Measurements from ENCODE around the gene CEP295NL. TPM values are rescaled to one million over a fixed set of nuclear protein-coding genes. Genes with fewer than 3 reads are reported as not detected.
A peak's percentile ranks its signal among the peaks of the same experiment; 100 is the strongest.

Gene CEP295NL
- total and polyA plus RNA-seq, 2 of the 13 experiments (the other 11 are each of a cell fraction or from before 2014, with no cell fraction given), result not detected

DNA sequence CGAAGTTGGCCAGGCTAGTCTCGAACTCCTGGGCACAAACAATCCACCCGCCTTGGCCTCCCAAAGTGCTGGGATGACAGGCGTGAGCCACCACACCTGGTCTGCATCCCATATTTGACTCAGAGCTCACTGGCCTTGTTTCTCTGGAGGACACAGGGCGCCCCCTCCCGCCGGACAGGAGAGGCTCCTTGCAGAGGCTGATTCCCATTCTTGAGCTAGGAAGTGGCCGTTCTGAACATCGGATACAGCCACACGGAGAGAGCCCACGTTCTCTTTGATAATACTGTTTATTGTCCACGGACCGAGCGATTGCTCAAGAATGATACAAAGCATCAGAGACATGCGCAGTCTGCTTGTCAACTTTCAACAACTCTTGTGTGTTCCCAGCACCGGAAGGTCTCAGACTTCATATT lies 50.3 kb downstream of the CEP295NL start (continued):
- TF ChIP-seq, protein P1, sequence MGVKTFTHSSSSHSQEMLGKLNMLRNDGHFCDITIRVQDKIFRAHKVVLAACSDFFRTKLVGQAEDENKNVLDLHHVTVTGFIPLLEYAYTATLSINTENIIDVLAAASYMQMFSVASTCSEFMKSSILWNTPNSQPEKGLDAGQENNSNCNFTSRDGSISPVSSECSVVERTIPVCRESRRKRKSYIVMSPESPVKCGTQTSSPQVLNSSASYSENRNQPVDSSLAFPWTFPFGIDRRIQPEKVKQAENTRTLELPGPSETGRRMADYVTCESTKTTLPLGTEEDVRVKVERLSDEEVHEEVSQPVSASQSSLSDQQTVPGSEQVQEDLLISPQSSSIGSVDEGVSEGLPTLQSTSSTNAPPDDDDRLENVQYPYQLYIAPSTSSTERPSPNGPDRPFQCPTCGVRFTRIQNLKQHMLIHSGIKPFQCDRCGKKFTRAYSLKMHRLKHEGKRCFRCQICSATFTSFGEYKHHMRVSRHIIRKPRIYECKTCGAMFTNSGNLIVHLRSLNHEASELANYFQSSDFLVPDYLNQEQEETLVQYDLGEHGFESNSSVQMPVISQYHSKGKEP (CRISPR knock-in tag; IDR thresholded peaks at IDR 0.05), result no peak
- TF ChIP-seq ZSCAN29 (CRISPR knock-in tag; conservative IDR thresholded peaks at IDR 0.05) (no peak), ZNF460 (CRISPR knock-in tag; IDR thresholded peaks at IDR 0.05; ENCODE audit: borderline replicate concordance) (peak; percentile 92), ARNTL (CRISPR knock-in tag; IDR thresholded peaks at IDR 0.05) (no peak), ZFP36 (IDR thresholded peaks at IDR 0.05; ENCODE audit: borderline replicate concordance, low read depth, low read length, partially characterized antibody) (no peak), POLR2A (IDR thresholded peaks at IDR 0.05; ENCODE audit: insufficient read depth in 1 of 2, low read depth in 2 of 2, low read length in 2 of 2) (no peak), STAG1 (CRISPR knock-in tag; IDR thresholded peaks at IDR 0.05) (peak; percentile 76)
- TF ChIP-seq, protein P2, sequence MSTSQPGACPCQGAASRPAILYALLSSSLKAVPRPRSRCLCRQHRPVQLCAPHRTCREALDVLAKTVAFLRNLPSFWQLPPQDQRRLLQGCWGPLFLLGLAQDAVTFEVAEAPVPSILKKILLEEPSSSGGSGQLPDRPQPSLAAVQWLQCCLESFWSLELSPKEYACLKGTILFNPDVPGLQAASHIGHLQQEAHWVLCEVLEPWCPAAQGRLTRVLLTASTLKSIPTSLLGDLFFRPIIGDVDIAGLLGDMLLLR (CRISPR knock-in tag; IDR thresholded peaks at IDR 0.05), result no peak
- TF ChIP-seq, protein P3, sequence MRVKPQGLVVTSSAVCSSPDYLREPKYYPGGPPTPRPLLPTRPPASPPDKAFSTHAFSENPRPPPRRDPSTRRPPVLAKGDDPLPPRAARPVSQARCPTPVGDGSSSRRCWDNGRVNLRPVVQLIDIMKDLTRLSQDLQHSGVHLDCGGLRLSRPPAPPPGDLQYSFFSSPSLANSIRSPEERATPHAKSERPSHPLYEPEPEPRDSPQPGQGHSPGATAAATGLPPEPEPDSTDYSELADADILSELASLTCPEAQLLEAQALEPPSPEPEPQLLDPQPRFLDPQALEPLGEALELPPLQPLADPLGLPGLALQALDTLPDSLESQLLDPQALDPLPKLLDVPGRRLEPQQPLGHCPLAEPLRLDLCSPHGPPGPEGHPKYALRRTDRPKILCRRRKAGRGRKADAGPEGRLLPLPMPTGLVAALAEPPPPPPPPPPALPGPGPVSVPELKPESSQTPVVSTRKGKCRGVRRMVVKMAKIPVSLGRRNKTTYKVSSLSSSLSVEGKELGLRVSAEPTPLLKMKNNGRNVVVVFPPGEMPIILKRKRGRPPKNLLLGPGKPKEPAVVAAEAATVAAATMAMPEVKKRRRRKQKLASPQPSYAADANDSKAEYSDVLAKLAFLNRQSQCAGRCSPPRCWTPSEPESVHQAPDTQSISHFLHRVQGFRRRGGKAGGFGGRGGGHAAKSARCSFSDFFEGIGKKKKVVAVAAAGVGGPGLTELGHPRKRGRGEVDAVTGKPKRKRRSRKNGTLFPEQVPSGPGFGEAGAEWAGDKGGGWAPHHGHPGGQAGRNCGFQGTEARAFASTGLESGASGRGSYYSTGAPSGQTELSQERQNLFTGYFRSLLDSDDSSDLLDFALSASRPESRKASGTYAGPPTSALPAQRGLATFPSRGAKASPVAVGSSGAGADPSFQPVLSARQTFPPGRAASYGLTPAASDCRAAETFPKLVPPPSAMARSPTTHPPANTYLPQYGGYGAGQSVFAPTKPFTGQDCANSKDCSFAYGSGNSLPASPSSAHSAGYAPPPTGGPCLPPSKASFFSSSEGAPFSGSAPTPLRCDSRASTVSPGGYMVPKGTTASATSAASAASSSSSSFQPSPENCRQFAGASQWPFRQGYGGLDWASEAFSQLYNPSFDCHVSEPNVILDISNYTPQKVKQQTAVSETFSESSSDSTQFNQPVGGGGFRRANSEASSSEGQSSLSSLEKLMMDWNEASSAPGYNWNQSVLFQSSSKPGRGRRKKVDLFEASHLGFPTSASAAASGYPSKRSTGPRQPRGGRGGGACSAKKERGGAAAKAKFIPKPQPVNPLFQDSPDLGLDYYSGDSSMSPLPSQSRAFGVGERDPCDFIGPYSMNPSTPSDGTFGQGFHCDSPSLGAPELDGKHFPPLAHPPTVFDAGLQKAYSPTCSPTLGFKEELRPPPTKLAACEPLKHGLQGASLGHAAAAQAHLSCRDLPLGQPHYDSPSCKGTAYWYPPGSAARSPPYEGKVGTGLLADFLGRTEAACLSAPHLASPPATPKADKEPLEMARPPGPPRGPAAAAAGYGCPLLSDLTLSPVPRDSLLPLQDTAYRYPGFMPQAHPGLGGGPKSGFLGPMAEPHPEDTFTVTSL (CRISPR knock-in tag; IDR thresholded peaks at IDR 0.05; ENCODE audit: borderline replicate concordance), result no peak
- TF ChIP-seq, protein P4, sequence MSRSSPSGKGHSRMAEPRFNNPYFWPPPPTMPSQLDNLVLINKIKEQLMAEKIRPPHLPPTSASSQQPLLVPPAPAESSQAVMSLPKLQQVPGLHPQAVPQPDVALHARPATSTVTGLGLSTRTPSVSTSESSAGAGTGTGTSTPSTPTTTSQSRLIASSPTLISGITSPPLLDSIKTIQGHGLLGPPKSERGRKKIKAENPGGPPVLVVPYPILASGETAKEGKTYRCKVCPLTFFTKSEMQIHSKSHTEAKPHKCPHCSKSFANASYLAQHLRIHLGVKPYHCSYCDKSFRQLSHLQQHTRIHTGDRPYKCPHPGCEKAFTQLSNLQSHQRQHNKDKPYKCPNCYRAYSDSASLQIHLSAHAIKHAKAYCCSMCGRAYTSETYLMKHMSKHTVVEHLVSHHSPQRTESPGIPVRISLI (CRISPR knock-in tag; IDR thresholded peaks at IDR 0.05; ENCODE audit: borderline replicate concordance), result no peak
- TF ChIP-seq, protein P5, sequence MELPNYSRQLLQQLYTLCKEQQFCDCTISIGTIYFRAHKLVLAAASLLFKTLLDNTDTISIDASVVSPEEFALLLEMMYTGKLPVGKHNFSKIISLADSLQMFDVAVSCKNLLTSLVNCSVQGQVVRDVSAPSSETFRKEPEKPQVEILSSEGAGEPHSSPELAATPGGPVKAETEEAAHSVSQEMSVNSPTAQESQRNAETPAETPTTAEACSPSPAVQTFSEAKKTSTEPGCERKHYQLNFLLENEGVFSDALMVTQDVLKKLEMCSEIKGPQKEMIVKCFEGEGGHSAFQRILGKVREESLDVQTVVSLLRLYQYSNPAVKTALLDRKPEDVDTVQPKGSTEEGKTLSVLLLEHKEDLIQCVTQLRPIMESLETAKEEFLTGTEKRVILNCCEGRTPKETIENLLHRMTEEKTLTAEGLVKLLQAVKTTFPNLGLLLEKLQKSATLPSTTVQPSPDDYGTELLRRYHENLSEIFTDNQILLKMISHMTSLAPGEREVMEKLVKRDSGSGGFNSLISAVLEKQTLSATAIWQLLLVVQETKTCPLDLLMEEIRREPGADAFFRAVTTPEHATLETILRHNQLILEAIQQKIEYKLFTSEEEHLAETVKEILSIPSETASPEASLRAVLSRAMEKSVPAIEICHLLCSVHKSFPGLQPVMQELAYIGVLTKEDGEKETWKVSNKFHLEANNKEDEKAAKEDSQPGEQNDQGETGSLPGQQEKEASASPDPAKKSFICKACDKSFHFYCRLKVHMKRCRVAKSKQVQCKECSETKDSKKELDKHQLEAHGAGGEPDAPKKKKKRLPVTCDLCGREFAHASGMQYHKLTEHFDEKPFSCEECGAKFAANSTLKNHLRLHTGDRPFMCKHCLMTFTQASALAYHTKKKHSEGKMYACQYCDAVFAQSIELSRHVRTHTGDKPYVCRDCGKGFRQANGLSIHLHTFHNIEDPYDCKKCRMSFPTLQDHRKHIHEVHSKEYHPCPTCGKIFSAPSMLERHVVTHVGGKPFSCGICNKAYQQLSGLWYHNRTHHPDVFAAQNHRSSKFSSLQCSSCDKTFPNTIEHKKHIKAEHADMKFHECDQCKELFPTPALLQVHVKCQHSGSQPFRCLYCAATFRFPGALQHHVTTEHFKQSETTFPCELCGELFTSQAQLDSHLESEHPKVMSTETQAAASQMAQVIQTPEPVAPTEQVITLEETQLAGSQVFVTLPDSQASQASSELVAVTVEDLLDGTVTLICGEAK (IDR thresholded peaks at IDR 0.05), result no peak
- TF ChIP-seq, protein P5 (CRISPR knock-in tag; IDR thresholded peaks at IDR 0.05), result no peak

Measured in HepG2 (cell line).